HepG2 (cell line): ENCODE results near the gene FKBP1A. TPM values are rescaled to one million over a fixed set of nuclear protein-coding genes. Genes with fewer than 3 reads are reported as not detected.

Experiments used
- AHR ChIP-seq: IDR thresholded peaks from 2 replicates; pipeline ENCODE4 v1.6.1; 2018; ENCODE audit warnings: missing genetic modification reagents, missing compliant biosample characterization
- CENPT ChIP-seq: sonication (generic); formaldehyde crosslinking; IDR thresholded peaks from 2 replicates; pipeline ENCODE4 v1.8.0; 2022; ENCODE audit warnings: low read depth, mild to moderate bottlenecking, moderate library complexity, missing genetic modification reagents
- DR1 ChIP-seq: sonication (generic); formaldehyde crosslinking; IDR thresholded peaks from 2 replicates; pipeline ENCODE4 v1.8.0; 2021; ENCODE audit warnings: mild to moderate bottlenecking, missing genetic modification reagents, inconsistent platforms
- HDAC1 ChIP-seq: sonication (generic); formaldehyde crosslinking; IDR thresholded peaks from 2 replicates; pipeline ENCODE4 v1.5.1; 2020; ENCODE audit warnings: mild to moderate bottlenecking, missing genetic modification reagents
- HES4 ChIP-seq: sonication (generic); formaldehyde crosslinking; IDR thresholded peaks from 2 replicates; pipeline ENCODE4 v1.9.0; 2021; ENCODE audit warnings: mild to moderate bottlenecking, missing genetic modification reagents, borderline replicate concordance
- HNRNPK ChIP-seq: fragments of 200-400 bp; formaldehyde crosslinking; IDR thresholded peaks from 2 replicates; pipeline ENCODE4 v1.6.1; 2018; ENCODE audit warnings: low read length, low read depth, moderate library complexity, mild to moderate bottlenecking; ENCODE audit not compliant: poor library complexity, severe bottlenecking
- KAT8 ChIP-seq: IDR thresholded peaks from 2 replicates; pipeline ENCODE4 v1.6.1; 2016; ENCODE audit warnings: missing genetic modification reagents, missing compliant biosample characterization
- MIER3 ChIP-seq: IDR thresholded peaks from 2 replicates; pipeline ENCODE4 v1.6.1; 2016; ENCODE audit warnings: missing compliant biosample characterization, borderline replicate concordance
- NKX3-1 ChIP-seq: sonication (generic); formaldehyde crosslinking; IDR thresholded peaks from 2 replicates; pipeline ENCODE4 v1.5.0; 2020; ENCODE audit warnings: missing genetic modification reagents
- SALL1 ChIP-seq: sonication (generic); formaldehyde crosslinking; IDR thresholded peaks from 2 replicates; pipeline ENCODE4 v1.8.0; 2022; ENCODE audit warnings: mild to moderate bottlenecking, missing genetic modification reagents
- SIN3B ChIP-seq: fragments of 150-350 bp; IDR thresholded peaks from 2 replicates; pipeline ENCODE4 v1.6.1; 2014; ENCODE audit warnings: low read length
- SMAD1 ChIP-seq: sonication (generic); formaldehyde crosslinking; IDR thresholded peaks from 2 replicates; pipeline ENCODE4 v1.4.0; 2020; ENCODE audit warnings: missing genetic modification reagents, low read depth, mild to moderate bottlenecking, borderline replicate concordance
- SMAD3 ChIP-seq: sonication (generic); formaldehyde crosslinking; IDR thresholded peaks from 2 replicates; pipeline ENCODE4 v1.4.0; 2020; ENCODE audit warnings: missing genetic modification reagents
- SNRNP70 ChIP-seq: fragments of 200-400 bp; formaldehyde crosslinking; IDR thresholded peaks from 2 replicates; pipeline ENCODE4 v1.6.1; 2017; ENCODE audit warnings: mild to moderate bottlenecking, low read depth, low read length, moderate library complexity
- ZKSCAN8 ChIP-seq: IDR thresholded peaks from 2 replicates; pipeline ENCODE4 v1.6.1; 2016; ENCODE audit warnings: borderline replicate concordance, missing genetic modification reagents, missing compliant biosample characterization
- ZNF329 ChIP-seq: sonication (generic); formaldehyde crosslinking; IDR thresholded peaks from 2 replicates; pipeline ENCODE4 v1.9.0; 2021; ENCODE audit warnings: low read depth, mild to moderate bottlenecking, missing genetic modification reagents
- ZNF33A ChIP-seq: sonication (generic); formaldehyde crosslinking; IDR thresholded peaks from 2 replicates; pipeline ENCODE4 v1.5.1; 2020; ENCODE audit warnings: missing genetic modification reagents, mild to moderate bottlenecking, moderate library complexity, borderline replicate concordance
- ZNF562 ChIP-seq: sonication (generic); formaldehyde crosslinking; IDR thresholded peaks from 2 replicates; pipeline ENCODE4 v1.8.0; 2022; ENCODE audit warnings: missing genetic modification reagents, borderline replicate concordance
- ZNF563 ChIP-seq: sonication (generic); formaldehyde crosslinking; IDR thresholded peaks from 2 replicates; pipeline ENCODE4 v1.8.0; 2022; ENCODE audit warnings: mild to moderate bottlenecking, moderate library complexity, missing genetic modification reagents
- ZNF572 ChIP-seq: sonication (generic); formaldehyde crosslinking; IDR thresholded peaks from 2 replicates; pipeline ENCODE4 v1.5.1; 2020; ENCODE audit warnings: mild to moderate bottlenecking, missing genetic modification reagents
- ZNF883 ChIP-seq: sonication (generic); formaldehyde crosslinking; IDR thresholded peaks from 2 replicates; pipeline ENCODE4 v1.5.1; 2020; ENCODE audit warnings: mild to moderate bottlenecking, missing genetic modification reagents; ENCODE audit errors: not compliant biosample characterization
- polyA plus RNA-seq, 8 experiments: library from polyadenylated mRNA; depleted of rRNA in 3 of 8; stranded (reverse) in 7 of 8; unstranded in 1 of 8; fragments of >200 nt; fragmentation: Illumina TruSeq in 4 of 8; extraction: Trizol in 4 of 8; gene quantifications; 2 replicates each; pipeline versions ENCODE4 v1.2.1 to v1.2.3, GENCODE V29; 2011 to 2016; ENCODE audit warnings: low read depth in 4 of 8, missing spikeins in 1 of 8, mixed read lengths in 1 of 8; ENCODE audit not compliant: insufficient read depth in 1 of 8
- total RNA-seq, 5 experiments: library from RNA; depleted of rRNA; stranded (reverse); fragments of >200 nt; fragmentation: Illumina TruSeq; extraction: Trizol; gene quantifications; 2 replicates each; pipeline ENCODE4 v1.2.3, GENCODE V29; 2016; ENCODE audit warnings: low read depth in 1 of 5
- TF ChIP-seq, protein P1 (sequence below): IDR thresholded peaks from 2 replicates; pipeline ENCODE4 v1.6.1; 2016
- TF ChIP-seq, protein P2 (sequence below): sonication (generic); formaldehyde crosslinking; IDR thresholded peaks from 2 replicates; pipeline ENCODE4 v1.4.0; 2020; ENCODE audit warnings: missing genetic modification reagents, borderline replicate concordance
- TF ChIP-seq, protein P3 (sequence below): sonication (generic); formaldehyde crosslinking; IDR thresholded peaks from 2 replicates; pipeline ENCODE4 v1.4.0; 2020; ENCODE audit warnings: missing genetic modification reagents

FKBP1A gene
- total and polyA plus RNA-seq, 2 of the 13 experiments (the other 11 are each of a cell fraction or from before 2014, with no cell fraction given): 119 to 468 TPM

DNA sequence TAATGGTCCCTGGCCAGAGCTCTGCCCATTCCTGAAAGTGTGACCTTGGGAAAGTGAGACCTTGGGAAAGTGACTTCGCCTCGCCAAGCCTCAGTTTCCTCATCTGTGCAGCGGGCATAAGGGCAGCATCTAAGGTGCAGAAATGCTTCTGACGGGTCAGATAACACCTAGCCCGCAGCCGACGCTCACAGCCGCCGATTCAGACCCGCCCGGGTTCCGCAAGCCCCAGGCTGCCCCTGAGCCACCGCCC lies 486 bp downstream of the FKBP1A start (continued):
- TF ChIP-seq, protein P1, sequence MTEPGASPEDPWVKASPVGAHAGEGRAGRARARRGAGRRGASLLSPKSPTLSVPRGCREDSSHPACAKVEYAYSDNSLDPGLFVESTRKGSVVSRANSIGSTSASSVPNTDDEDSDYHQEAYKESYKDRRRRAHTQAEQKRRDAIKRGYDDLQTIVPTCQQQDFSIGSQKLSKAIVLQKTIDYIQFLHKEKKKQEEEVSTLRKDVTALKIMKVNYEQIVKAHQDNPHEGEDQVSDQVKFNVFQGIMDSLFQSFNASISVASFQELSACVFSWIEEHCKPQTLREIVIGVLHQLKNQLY (CRISPR knock-in tag): no peak
- TF ChIP-seq SMAD1 (CRISPR knock-in tag) (no peak), DR1 (CRISPR knock-in tag) (no peak), HDAC1 (CRISPR knock-in tag) (no peak), ZNF883 (CRISPR knock-in tag) (peak; percentile 37), ZKSCAN8 (CRISPR knock-in tag) (no peak), ZNF563 (CRISPR knock-in tag) (no peak), SALL1 (CRISPR knock-in tag) (no peak), NKX3-1 (CRISPR knock-in tag) (0 out of 2 replicates have a peak, but pooled peaks have one; percentile 24), MIER3 (CRISPR knock-in tag) (no peak), SMAD3 (CRISPR knock-in tag) (no peak), ZNF329 (CRISPR knock-in tag) (0 out of 2 replicates have a peak, but pooled peaks have one; percentile 44), ZNF562 (CRISPR knock-in tag) (no peak), SNRNP70 (no peak), HNRNPK (no peak), ZNF572 (CRISPR knock-in tag) (0 out of 2 replicates have a peak, but pooled peaks have one; percentile 11), AHR (CRISPR knock-in tag) (no peak), HES4 (CRISPR knock-in tag) (peak; percentile 19; the same call in 1 of the 2 replicates), CENPT (CRISPR knock-in tag) (0 out of 2 replicates have a peak, but pooled peaks have one; percentile 48), ZNF33A (CRISPR knock-in tag) (no peak), SIN3B (no peak), KAT8 (CRISPR knock-in tag) (no peak)
- TF ChIP-seq, protein P2, sequence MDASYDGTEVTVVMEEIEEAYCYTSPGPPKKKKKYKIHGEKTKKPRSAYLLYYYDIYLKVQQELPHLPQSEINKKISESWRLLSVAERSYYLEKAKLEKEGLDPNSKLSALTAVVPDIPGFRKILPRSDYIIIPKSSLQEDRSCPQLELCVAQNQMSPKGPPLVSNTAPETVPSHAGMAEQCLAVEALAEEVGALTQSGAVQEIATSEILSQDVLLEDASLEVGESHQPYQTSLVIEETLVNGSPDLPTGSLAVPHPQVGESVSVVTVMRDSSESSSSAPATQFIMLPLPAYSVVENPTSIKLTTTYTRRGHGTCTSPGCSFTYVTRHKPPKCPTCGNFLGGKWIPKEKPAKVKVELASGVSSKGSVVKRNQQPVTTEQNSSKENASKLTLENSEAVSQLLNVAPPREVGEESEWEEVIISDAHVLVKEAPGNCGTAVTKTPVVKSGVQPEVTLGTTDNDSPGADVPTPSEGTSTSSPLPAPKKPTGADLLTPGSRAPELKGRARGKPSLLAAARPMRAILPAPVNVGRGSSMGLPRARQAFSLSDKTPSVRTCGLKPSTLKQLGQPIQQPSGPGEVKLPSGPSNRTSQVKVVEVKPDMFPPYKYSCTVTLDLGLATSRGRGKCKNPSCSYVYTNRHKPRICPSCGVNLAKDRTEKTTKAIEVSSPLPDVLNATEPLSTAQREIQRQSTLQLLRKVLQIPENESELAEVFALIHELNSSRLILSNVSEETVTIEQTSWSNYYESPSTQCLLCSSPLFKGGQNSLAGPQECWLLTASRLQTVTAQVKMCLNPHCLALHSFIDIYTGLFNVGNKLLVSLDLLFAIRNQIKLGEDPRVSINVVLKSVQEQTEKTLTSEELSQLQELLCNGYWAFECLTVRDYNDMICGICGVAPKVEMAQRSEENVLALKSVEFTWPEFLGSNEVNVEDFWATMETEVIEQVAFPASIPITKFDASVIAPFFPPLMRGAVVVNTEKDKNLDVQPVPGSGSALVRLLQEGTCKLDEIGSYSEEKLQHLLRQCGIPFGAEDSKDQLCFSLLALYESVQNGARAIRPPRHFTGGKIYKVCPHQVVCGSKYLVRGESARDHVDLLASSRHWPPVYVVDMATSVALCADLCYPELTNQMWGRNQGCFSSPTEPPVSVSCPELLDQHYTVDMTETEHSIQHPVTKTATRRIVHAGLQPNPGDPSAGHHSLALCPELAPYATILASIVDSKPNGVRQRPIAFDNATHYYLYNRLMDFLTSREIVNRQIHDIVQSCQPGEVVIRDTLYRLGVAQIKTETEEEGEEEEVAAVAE: 0 out of 2 replicates have a peak, but pooled peaks have one; percentile 2
- TF ChIP-seq, protein P3, sequence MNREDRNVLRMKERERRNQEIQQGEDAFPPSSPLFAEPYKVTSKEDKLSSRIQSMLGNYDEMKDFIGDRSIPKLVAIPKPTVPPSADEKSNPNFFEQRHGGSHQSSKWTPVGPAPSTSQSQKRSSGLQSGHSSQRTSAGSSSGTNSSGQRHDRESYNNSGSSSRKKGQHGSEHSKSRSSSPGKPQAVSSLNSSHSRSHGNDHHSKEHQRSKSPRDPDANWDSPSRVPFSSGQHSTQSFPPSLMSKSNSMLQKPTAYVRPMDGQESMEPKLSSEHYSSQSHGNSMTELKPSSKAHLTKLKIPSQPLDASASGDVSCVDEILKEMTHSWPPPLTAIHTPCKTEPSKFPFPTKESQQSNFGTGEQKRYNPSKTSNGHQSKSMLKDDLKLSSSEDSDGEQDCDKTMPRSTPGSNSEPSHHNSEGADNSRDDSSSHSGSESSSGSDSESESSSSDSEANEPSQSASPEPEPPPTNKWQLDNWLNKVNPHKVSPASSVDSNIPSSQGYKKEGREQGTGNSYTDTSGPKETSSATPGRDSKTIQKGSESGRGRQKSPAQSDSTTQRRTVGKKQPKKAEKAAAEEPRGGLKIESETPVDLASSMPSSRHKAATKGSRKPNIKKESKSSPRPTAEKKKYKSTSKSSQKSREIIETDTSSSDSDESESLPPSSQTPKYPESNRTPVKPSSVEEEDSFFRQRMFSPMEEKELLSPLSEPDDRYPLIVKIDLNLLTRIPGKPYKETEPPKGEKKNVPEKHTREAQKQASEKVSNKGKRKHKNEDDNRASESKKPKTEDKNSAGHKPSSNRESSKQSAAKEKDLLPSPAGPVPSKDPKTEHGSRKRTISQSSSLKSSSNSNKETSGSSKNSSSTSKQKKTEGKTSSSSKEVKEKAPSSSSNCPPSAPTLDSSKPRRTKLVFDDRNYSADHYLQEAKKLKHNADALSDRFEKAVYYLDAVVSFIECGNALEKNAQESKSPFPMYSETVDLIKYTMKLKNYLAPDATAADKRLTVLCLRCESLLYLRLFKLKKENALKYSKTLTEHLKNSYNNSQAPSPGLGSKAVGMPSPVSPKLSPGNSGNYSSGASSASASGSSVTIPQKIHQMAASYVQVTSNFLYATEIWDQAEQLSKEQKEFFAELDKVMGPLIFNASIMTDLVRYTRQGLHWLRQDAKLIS (CRISPR knock-in tag): no peak
